Measurements from ENCODE around the gene ABI3BP.

Gene ABI3BP

GRCh38 chr3:100844063-100844936, 148.9 kb downstream of the ABI3BP start:
- no peak for DNase-seq (ENCODE audit: extremely low read depth in 1 of 2, low read depth in 1 of 2)

- DNase-seq (ENCODE audit: extremely low read depth in 1 of 2, low read depth in 1 of 2) = no peak
Measured at GRCh38 chr3:100838157-100838556, 155.1 kb downstream of the ABI3BP start.

GRCh38 chr3:100836661-100837060, 156.6 kb downstream of the ABI3BP start:
- DNase-seq (ENCODE audit: extremely low read depth in 1 of 2, low read depth in 1 of 2) = no peak

- no peak for DNase-seq (ENCODE audit: extremely low read depth in 1 of 2, low read depth in 1 of 2)
Measured at GRCh38 chr3:100834332-100834731, 158.9 kb downstream of the ABI3BP start.

GRCh38 chr3:100833483-100833882, 159.7 kb downstream of the ABI3BP start:
- no peak for DNase-seq (ENCODE audit: extremely low read depth in 1 of 2, low read depth in 1 of 2)

- no peak for DNase-seq (ENCODE audit: extremely low read depth in 1 of 2, low read depth in 1 of 2)
Measured at GRCh38 chr3:100831629-100832028, 161.6 kb downstream of the ABI3BP start.

GRCh38 chr3:100830931-100831330, 162.3 kb downstream of the ABI3BP start:
- DNase-seq (ENCODE audit: extremely low read depth in 1 of 2, low read depth in 1 of 2) = no peak

GRCh38 chr3:100825574-100825973, 167.6 kb downstream of the ABI3BP start:
- DNase-seq (ENCODE audit: extremely low read depth in 1 of 2, low read depth in 1 of 2) = no peak

- no peak for DNase-seq (ENCODE audit: extremely low read depth in 1 of 2, low read depth in 1 of 2)
Measured at GRCh38 chr3:100815583-100815982, 177.6 kb downstream of the ABI3BP start.

- no peak for DNase-seq (ENCODE audit: extremely low read depth in 1 of 2, low read depth in 1 of 2)
Measured at GRCh38 chr3:100813828-100814227, 179.4 kb downstream of the ABI3BP start.

- no peak for DNase-seq (ENCODE audit: extremely low read depth in 1 of 2, low read depth in 1 of 2)
Measured at GRCh38 chr3:100811779-100812507, 181.3 kb downstream of the ABI3BP start.

GRCh38 chr3:100810671-100811070, 182.6 kb downstream of the ABI3BP start:
- no peak for DNase-seq (ENCODE audit: extremely low read depth in 1 of 2, low read depth in 1 of 2)

- no peak for DNase-seq (ENCODE audit: extremely low read depth in 1 of 2, low read depth in 1 of 2)
Measured at GRCh38 chr3:100804631-100805030, 188.6 kb downstream of the ABI3BP start.

- DNase-seq (ENCODE audit: extremely low read depth in 1 of 2, low read depth in 1 of 2) = no peak
Measured at GRCh38 chr3:100803711-100804110, 189.5 kb downstream of the ABI3BP start.

- DNase-seq (ENCODE audit: extremely low read depth in 1 of 2, low read depth in 1 of 2) = no peak
Measured at GRCh38 chr3:100802126-100802525, 191.1 kb downstream of the ABI3BP start.

- DNase-seq (ENCODE audit: extremely low read depth in 1 of 2, low read depth in 1 of 2) = no peak
Measured at GRCh38 chr3:100798012-100798411, 195.2 kb downstream of the ABI3BP start.

GRCh38 chr3:100796556-100796955, 196.7 kb downstream of the ABI3BP start:
- no peak for DNase-seq (ENCODE audit: extremely low read depth in 1 of 2, low read depth in 1 of 2)

GRCh38 chr3:100789579-100789978, 203.6 kb downstream of the ABI3BP start:
- no peak for DNase-seq (ENCODE audit: extremely low read depth in 1 of 2, low read depth in 1 of 2)

- no peak for DNase-seq (ENCODE audit: extremely low read depth in 1 of 2, low read depth in 1 of 2)
Measured at GRCh38 chr3:100783619-100784018, 209.6 kb downstream of the ABI3BP start.

GRCh38 chr3:100782906-100783305, 210.3 kb downstream of the ABI3BP start:
- DNase-seq (ENCODE audit: extremely low read depth in 1 of 2, low read depth in 1 of 2) = no peak

- no peak for DNase-seq (ENCODE audit: extremely low read depth in 1 of 2, low read depth in 1 of 2)
Measured at GRCh38 chr3:100782348-100782747, 210.9 kb downstream of the ABI3BP start.

- no peak for DNase-seq (ENCODE audit: extremely low read depth in 1 of 2, low read depth in 1 of 2)
Measured at GRCh38 chr3:100781301-100781700, 211.9 kb downstream of the ABI3BP start.

Measured in stimulated activated CD8-positive, alpha-beta memory T cell treated with anti-CD3 and anti-CD28 coated beads, Interleukin-7, amount 100 ng/mL, for 48 hours (primary cell).